Mammary microvascular endothelial cell (primary cell): Measurements from ENCODE around the gene TRIOBP. TPM values are rescaled to one million over a fixed set of nuclear protein-coding genes. Genes with fewer than 3 reads are reported as not detected.

Experiments used
- total RNA-seq: library from RNA; depleted of rRNA; stranded (reverse); fragments of >200 nt; gene quantifications from 2 replicates; pipeline ENCODE4 v1.2.3, GENCODE V29; 2015

TRIOBP gene
- 160 and 164 TPM in 2 replicates for total RNA-seq

DNA sequence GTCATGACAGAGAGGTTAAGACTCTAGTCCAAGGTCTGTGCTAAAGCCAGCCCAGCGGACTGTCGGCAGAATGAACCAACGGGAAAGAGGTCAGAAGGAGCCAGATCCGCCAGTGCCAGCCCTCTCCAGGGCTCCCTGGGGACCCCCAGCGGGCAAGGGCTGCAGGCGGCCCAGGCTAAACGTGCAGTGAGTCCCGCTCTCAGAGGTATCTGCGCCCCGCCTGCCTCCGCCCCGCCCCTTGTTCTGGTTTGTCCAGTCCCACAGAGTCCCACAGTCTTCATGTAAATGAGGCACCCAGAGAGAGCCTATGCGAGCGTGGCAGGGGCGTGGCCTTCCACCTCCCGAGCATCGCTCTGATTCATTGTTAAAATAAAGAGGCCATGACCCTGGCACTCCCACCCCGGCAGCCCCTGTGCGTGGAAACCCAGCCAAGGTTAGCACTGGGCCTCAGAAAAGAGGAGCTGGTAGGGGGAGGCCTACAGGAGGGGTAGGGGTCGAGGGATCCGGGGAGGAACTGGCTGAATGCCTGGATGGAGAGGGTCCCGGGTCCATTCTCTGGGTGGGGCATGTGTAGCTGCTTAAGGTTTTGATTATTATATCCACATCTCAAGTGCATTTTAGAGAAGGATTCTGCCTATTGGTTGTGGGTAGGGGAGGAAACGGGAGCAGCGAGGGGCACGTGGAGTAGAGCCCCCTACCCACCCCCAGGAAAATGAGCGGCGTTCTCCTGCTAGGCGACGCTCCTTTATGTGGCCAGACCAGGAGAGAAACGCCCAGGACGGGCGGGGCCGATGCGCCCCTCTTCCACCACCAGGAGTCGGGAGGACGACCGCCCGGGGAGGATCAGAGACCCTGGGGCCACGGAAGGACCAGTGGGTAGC, at the start of gene TRIOBP:
TRIOBP (plus strand) TSS at position 392 of the 881 bp plus-strand sequence. CDS start 4,318 bp downstream, outside the sequence.

DNA sequence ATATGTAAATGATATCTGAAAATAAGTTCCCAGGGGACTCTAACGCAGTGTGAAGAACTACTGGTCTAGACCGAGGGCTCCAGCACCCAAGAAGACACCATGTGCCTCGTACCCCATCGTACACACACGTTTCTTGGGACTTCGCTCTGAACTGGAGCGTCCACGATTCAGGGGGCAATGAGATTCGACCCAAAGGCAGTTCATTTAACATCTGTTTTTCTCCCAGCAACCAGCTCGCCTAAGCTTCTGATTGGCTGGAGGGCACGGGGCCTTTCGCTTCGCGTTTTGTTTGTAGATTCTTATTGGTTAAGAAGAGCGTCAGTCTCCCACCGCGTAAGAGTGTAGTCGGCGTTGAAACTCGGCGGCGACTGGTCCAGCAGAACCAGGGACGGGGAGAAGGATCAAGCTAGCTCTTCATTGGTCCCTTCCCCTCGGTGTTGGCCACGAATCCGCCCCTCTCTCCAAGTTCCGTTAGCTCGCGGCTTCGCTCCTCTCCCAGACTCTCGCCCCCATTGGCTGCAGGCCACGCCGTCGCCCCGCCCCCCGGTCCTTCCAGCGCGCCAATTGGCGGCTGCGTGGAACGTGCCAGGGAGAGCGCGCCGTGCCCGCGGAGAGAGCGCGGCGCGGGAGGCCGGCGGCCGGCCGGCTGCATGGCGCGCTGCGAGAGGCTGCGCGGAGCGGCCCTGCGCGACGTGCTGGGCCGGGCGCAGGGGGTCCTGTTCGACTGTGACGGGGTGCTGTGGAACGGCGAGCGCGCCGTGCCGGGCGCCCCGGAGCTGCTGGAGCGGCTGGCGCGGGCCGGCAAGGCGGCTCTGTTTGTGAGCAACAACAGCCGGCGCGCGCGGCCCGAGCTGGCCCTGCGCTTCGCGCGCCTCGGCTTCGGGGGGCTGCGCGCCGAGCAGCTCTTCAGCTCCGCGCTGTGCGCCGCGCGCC, 38.4 kb upstream of the TRIOBP start, which contains the start of gene PDXP:
PDXP (plus strand) TSS at position 591 of the 933 bp plus-strand sequence; CDS start at position 651, 60 bp downstream.

GRCh38 chr22:37674951-37675929, 21.6 kb upstream of the TRIOBP start, which contains the start of gene LGALS1:
Gene LGALS1, plus strand, starts transcription at chr22:37675636. Its CDS starts 67 bp downstream, at chr22:37675703.

DNA sequence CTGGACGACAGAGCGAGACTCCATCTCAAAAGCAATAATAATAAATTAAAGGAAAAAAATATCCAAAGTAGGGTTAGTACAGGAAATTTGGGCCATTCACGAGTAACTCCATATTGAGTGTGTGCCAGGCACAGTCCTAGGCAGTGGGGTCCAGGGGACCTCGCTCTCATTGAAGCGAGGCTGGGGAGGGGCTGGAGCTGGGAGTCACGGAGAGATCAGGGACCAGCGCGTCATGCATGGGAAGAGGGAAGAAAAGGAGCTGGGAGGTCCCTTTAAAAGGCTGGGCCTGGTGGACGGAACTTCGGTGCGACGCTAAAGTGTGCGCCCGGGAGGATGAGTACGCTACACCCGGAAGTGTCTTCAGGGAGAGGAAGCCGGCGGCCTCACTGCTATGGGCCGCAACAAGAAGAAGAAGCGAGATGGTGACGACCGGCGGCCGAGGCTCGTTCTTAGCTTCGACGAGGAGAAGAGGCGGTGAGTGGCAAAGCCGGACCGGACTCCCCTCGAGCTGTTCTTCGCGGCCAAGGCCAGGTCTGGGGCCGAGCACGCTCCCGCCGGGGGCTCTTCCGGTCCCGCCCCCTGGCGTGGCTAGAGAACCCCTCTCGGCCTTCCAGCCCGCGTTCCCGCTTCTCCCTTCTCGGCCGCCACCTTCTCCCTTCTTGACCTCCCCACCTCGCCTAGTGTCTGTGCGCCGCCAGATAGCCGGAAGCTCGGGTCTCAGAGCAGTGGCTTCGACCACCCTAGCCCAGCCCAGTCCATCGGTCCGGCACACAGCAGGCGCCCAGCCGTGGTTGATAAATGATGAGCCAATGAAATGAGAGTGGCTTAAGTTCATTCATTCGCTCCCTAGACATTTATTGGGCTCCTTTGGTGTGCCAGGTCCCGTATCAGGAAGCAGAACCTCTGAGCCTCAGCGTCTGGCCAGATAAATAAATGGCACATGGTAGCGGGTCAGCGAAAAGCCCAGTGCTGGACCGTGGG, 10.6 kb upstream of the TRIOBP start, which contains the start of gene NOL12:
NOL12 (plus strand) TSS at position 342 of the 981 bp plus-strand sequence; CDS start at position 392, 50 bp downstream.

DNA sequence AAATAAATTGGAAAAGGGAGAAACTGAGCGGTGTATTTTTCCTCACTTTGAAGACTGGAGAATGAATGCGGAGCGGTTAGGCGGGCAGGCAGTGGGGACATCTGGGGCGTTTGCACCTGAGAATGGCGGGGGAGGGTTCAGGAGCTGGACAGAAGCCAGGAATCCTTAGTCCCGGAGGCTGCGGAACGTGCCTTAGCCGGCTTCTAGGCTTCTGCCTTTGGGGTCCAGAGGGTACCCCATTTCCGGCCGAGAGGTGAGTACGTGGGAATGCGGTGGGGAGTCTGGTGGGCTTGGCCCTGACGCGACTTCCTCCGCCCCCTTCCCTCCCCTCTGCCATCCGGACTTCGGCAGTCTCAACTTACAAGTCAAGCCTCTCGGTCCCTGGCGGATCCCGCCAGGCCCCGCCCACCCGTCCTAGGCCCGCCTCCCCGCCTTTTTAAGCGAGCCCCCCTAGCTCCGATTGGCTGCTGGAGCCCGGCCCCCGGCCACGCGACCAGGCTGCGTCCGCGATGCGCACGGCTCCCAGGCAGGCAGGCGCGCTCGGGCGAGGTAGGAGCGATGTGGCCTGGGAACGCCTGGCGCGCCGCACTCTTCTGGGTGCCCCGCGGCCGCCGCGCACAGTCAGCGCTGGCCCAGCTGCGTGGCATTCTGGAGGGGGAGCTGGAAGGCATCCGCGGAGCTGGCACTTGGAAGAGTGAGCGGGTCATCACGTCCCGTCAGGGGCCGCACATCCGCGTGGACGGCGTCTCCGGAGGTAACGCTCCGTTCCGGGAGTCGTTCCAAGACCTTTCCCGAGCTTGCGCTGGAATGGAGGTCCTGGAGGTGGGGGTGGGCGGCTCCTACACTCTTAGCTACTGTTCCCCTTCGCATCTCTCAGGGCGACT, 110.8 kb downstream of the TRIOBP start, which contains the start of gene GCAT:
GCAT (plus strand) TSS at position 525 of the 884 bp plus-strand sequence; CDS start at position 559, 34 bp downstream.

GRCh38 chr22:37823134-37823985, 126.5 kb downstream of the TRIOBP start, which contains the start of gene GALR3:
Gene GALR3, plus strand, starts transcription at chr22:37823382. Its CDS starts 25 bp downstream, at chr22:37823407.

Other genes starting within 250 kb of the TRIOBP start
- 147 and 154 TPM in 2 replicates for gene MFNG, start 210.7 kb upstream of the TRIOBP start, total RNA-seq
- gene CARD10, start 177.6 kb upstream of the TRIOBP start, total RNA-seq: 35.2 and 36.6 TPM in 2 replicates
- gene CDC42EP1, start 136.6 kb upstream of the TRIOBP start, total RNA-seq: 79.8 and 81.1 TPM in 2 replicates
- gene LGALS2, start 117.0 kb upstream of the TRIOBP start, total RNA-seq: not detected in 2 replicates
- gene GGA1, start 88.2 kb upstream of the TRIOBP start, total RNA-seq: 34.7 and 37.1 TPM in 2 replicates
- 0.59 and 0.93 TPM in 2 replicates for gene SH3BP1, start 57.4 kb upstream of the TRIOBP start, total RNA-seq
- gene PDXP, start 38.3 kb upstream of the TRIOBP start, total RNA-seq: 12.6 and 12.8 TPM in 2 replicates
- 9,481 and 10,312 TPM in 2 replicates for gene LGALS1, start 21.4 kb upstream of the TRIOBP start, total RNA-seq
- gene NOL12, start 10.7 kb upstream of the TRIOBP start, total RNA-seq: 48.0 and 60.5 TPM in 2 replicates
- gene GCAT, start 110.9 kb downstream of the TRIOBP start, total RNA-seq: 21.4 and 25.4 TPM in 2 replicates
- gene GALR3, start 126.3 kb downstream of the TRIOBP start, total RNA-seq: not detected in 2 replicates
- 53.6 and 56.5 TPM in 2 replicates for gene ANKRD54, start 147.3 kb downstream of the TRIOBP start, total RNA-seq
- 325 and 326 TPM in 2 replicates for gene EIF3L, start 152.4 kb downstream of the TRIOBP start, total RNA-seq
- 58.0 and 62.5 TPM in 2 replicates for gene MICALL1, start 209.2 kb downstream of the TRIOBP start, total RNA-seq